AG09309 (cell line): Measurements from ENCODE around the gene BLM.

Source experiments
- DNase-seq: peaks from one replicate; pipeline ENCODE4 v3.0.0-alpha.2; 2010; ENCODE audit warnings: low read depth
- H3K4me3 ChIP-seq: 2 replicates; pipeline ENCODE4 v1.5.1; 2011; ENCODE audit warnings: mild to moderate bottlenecking, low read depth, low read length, moderate library complexity; ENCODE audit not compliant: control insufficient read depth
- CTCF ChIP-seq: IDR thresholded peaks from 2 replicates; pipeline ENCODE4 v1.5.1; 2011; ENCODE audit warnings: mild to moderate bottlenecking, low read depth, low read length, inconsistent platforms; ENCODE audit not compliant: insufficient read depth, control insufficient read depth; ENCODE audit errors: missing control alignments

Gene BLM

GRCh38 chr15:90701880-90702630, 15.1 kb upstream of the BLM start:
- no peak for DNase-seq
- TF ChIP-seq CTCF, result no peak
- no peak overlapping the region for H3K4me3 ChIP-seq

- no peak for TF ChIP-seq CTCF
- H3K4me3 ChIP-seq, result no peak overlapping the region
- DNase-seq, result no peak
Measured at GRCh38 chr15:90703455-90703854, 13.7 kb upstream of the BLM start.

- H3K4me3 ChIP-seq, result no peak overlapping the region
- TF ChIP-seq CTCF, result no peak
- no peak for DNase-seq
Measured at GRCh38 chr15:90705212-90705611, 11.9 kb upstream of the BLM start.

- H3K4me3 ChIP-seq, result no peak overlapping the region
- DNase-seq, result no peak
- no peak for TF ChIP-seq CTCF
Measured at GRCh38 chr15:90706394-90707327, 10.5 kb upstream of the BLM start.

DNA sequence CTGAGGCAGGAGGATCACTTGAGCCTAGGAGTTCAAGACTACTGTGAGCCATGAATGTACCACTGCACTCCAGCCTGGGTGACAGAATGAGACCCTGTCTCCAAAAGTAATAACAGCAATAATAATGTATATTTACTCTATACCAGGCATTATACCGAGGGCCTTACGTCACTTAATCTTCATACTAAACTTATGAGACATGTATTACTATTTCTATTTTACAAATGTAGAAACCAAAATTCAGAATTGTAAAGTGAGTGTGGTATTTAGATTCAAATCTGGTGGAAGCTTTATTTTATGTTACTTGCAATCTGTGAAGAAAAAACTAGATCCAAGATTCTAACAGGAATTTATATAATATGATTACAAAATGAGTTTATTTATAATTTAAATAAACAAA, 9.7 kb upstream of the BLM start:
- no peak for DNase-seq
- no peak for TF ChIP-seq CTCF
- no peak overlapping the region for H3K4me3 ChIP-seq

- no peak for DNase-seq
- TF ChIP-seq CTCF, result no peak
- no peak overlapping the region for H3K4me3 ChIP-seq
Measured at GRCh38 chr15:90708516-90708915, 8.6 kb upstream of the BLM start.
